ENCODE measurements around the gene GPA33. TPM values are rescaled to one million over a fixed set of nuclear protein-coding genes. Genes with fewer than 3 reads are reported as not detected.

The GPA33 gene
- total RNA-seq, 1 donor from 2014 or later = 0.10 TPM

DNA sequence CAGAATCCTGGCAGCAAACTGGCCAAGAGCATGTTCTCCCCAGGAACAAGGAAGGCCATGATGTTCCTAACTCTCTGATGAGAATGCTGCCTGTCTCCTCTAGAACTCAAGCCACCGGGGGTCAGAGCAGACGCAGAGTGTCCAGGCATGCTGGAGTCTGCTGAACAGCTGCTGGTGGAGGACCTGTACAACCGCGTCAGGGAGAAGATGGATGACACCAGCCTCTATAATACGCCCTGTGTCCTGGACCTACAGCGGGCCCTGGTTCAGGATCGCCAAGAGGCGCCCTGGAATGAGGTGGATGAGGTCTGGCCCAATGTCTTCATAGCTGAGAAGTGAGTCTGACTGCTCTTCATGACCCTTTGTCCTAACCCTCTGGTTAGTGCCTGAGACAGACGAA lies 27.0 kb upstream of the GPA33 start:
- DNase-seq = no peak

DNA sequence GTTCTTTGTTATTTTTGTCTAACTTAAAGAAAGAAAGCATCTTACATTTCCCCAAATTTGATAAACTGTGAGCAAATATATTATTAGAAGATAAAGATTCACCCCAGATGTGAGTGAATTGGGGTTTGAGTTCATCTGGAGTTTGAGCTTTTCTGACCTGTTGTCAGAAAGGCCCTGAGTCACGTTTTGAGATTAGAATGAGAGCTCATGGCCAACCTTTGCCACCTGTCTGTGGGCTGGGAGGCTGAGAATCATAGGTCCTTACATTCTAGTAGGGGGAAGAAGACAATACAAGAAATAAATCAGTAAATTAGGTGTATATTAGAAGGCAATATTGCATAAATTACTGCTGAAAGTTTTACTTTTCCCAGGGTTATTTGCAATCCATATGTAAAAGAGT lies 26.0 kb upstream of the GPA33 start:
- DNase-seq = no peak

DNA sequence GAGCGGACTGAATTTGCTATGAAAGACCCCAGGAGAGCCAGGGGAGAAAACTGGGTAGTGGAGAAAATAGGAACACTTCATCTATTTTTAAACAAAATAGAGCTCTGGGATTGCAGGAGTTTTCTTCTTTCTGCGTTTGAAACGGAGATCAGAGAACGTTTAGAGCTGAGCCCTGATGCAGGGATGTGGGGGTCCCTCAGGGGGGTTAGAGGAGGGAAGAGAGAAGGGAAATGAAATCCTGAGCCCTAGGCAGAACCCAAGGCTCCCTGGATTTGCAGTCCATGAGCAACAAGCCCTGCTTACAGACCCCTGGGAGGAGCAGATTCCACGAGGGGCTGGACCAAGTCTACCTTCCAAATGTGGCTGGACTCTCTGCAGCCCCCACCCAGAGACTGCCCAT lies 25.5 kb upstream of the GPA33 start:
- DNase-seq = no peak

DNA sequence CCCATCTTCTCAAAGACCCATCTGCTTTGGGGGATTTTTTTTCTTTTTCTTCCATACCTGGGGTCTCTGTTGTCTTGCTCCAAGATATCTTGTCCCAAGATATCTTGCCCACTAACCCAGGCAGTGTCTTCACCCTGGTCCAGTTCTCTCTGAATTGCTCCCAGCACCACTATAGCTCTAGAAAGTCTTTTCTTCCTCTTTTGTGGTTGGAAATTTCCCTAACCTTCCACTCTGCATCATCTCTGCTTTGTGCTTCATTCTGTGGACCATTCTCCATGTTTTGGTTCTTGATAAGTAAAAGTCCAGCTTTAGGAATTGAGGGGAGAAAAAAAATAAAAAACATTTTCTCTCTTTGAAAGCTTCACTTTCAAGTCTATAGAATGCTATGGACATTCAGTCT lies 24.5 kb upstream of the GPA33 start:
- DNase-seq = no peak

DNA sequence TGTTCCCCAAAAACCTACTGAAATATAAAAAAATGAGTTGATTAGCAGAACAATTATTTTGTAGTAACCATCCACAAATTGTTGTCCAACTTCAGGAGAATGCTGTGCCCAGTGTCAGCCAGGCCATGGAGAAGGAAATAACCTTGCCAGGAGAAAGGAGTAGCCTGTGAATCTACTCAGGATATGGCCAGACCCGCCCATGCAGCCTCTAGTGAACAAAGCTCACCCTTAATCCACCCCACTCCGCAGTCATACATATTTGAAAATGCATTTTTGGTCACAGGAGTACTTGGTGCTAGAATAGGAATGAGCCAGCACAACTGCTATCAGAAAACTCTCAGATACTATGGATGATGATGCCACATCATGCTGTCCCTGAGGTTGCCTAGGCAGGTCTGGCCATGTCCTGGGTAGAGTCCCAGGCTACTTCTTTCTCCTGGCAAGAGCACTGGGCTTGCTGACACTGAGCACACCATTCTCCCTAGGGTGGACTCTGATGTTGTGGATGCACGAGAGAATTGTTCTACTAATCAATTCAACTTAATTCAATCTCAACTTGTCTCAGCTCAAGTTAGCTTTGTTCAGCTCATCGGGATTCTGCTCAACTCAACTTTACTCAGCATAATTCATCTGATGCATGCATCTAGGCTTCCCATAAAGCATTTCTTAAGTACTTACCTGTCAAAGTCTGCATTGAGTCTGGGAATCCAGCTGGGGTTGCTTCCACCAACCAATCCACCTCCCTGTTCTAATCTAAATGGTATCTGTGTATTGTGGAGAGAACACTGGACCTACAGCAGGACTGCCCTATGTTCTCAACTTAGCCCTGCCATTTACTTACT lies 21.9 kb upstream of the GPA33 start:
- DNase-seq = no peak

DNA sequence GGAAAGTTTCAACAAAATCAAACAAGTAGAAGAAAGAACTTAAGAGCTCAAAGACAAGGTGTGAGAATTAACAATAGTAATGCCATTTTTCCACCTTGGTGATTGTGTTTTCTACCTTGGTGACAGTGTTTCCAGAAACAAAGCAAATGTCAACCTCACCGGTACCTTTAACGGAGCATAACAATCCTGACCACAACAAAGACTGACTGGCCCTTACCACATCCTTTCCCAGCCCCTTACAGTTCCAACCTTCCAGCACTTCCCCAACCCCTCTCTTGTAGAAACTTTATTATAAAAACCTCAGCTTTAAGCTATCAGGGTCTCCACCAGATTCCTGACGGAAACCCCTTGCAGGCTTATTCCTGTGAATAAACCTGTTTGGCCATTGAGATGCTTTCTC lies 20.4 kb upstream of the GPA33 start:
- DNase-seq = no peak

DNA sequence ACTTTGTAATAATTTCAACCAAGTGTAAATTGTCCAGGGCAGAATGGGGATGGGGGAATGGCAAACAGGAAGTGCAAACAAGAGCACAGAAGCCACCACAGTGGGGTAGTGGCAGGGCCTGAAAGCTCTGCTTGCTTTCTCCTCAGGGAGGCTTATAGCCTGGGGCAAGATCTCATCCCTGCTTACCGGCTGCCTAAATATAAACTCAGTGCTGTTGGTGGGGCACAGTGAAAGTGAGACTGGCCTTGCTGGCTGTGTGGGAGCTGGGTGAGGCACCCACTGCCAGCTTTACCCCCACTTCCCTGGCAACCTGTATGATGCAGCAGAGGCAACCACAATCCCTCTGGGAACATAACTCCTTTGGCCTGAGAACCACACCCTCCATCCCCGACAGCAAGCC lies 18.9 kb upstream of the GPA33 start:
- no peak for DNase-seq

DNA sequence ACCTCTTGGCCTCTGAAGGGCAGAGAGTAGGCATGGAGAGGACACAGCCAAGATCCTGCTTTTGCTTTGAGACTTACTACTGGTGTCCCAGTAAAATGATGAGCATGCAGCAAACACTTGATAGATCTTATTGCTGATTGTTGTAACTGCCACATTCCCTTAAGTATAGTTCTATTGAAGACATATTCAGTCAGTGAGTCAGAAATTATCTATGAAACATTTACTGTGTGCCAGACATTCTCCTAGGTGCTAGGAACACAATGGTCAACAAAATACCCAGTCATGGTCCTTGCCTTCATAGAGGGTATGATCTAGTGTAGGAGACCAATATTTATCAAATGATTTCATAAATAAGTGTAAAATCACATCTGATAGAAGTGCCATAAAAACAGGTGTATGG lies 17.3 kb upstream of the GPA33 start:
- no peak for DNase-seq

DNA sequence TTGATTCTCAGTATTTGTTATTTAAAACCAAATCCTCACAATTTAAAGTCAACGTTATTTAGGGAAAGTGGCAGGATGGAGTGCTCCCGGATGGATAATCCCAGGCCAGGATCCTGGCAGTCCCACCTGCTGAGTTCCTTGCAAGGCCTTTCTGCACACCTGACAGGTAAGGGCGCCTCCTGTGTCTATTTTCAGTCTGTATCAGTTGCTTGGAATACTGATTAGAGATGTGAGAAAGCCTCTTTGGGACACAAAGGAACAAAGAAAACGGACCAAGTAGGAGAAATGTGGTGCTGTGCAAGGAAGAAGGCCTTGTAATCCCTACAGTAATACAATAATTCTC lies 15.9 kb upstream of the GPA33 start:
- DNase-seq = no peak

DNA sequence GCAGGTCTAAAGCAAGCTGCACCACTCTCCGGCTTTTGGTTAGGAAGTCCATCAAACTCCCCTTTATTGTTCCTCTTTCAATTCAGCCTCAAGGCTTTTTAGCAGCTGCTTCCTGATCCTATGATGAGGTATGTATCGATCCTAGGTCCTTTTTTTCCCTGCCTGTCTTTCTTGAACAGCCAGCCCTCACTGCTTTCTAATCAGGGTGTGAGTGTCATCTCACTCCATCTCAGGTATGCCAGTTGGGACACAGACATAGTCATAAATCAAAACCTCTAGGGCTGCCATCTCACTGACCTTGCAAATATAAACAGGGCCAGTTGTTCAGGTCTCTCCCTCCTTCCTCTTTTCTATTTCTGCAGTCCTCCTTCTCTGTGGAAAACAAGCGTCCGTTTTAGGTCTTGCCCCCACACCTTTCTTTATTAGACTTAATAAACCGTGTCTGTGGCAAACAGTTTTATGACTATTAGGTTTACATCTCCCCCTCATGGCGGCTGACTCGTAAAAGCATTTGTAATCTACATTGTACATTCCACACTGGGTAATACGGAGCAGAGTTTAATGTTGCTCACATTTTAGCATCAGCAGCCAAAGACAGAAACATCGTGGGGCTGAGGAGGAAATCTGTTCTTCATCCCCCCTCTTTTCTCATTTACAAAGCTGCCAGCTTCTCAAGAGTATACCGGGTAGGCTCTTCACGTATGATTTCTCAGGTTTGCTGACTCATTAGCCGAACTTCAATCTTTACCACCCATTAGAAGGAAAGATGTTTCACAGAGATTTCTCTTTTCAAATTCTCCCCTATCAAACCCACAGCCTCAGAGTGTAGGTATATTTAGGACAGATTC lies 15.3 kb upstream of the GPA33 start:
- no peak for DNase-seq

DNA sequence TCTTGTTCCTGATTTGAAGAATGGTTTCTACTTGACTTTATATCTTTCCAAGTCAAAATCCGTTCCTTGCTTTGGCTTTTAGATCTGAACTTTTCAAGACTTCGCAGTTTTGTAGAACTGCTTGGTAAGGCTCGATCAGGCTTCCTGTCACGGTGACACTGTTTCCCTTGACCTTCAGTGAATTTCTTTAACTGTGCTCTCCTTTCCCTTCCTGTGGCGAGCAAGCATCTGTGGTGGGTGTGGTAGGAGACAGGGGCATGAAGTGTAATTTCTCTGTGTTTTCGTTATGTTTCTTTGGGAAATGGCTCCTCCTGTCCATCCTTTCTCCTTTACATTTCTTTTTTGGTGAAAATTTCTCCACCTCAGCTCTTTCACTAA lies 14.1 kb upstream of the GPA33 start:
- no peak for DNase-seq

DNA sequence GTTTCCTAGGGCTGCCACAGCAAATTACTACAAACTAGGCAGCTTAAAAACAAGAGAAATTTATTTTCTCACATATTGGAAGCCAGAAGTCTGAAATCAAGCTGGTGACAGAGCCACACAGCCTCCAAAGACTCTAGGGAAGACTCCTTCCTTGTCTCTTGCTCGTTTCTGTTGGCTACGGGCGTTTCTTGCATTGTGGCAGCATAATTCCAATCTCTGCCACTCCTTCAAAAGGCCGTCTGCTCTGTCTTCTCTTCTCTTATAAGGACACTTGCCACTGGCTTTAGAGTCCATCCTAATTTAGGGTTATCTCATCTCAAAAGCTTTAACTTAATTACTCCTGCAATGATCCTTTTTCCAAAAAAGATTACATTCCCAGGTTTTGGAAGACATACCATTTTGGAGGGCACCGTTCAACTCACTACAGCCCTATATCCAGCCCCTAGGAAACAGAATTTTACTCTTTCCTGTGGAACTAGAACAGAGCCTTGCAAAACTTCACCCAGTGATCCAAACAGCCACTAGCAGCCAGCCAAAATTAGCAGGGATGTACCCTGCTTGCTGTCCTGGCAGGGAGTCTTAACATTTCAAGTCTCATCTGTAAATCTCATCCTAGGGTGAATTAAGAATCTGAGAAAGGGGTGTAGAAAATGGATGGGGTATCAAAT lies 12.9 kb upstream of the GPA33 start:
- no peak for DNase-seq

DNA sequence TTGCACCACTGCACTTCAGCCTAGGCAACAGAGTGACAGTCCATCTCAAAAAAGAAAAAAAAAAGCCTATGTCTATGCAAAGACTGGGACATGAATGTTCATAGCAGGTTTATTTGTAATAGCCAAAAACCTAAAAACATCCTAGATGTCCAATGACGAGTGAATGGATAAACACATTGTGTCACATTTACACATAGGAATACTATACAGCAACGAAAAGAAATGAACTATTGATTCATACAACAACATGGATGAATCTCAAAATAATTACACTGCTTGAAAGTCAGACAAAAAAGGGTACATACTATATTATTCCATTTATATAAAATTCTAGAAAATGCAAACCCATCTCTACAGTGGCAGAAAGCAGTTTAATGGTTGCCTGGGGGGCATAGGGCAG lies 11.6 kb upstream of the GPA33 start:
- DNase-seq = no peak

DNA sequence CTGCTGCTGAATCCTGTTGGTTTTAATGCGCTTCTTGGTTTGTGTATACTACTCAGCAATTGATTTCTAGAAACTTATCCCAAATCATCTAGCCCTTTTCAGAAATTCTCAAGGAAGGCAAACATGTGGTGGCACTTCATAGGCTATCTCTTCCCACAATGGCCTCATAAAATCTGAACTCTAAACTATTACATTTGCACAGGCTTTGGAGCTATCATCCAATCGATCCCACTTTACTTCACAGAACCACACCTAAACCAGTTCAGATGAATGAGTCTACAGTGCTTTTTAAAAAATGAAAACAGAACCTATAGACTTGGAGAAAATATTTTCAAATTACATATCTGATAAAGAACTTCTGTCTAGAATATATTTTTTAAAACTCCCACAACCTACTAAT lies 10.6 kb upstream of the GPA33 start:
- no peak for DNase-seq

DNA sequence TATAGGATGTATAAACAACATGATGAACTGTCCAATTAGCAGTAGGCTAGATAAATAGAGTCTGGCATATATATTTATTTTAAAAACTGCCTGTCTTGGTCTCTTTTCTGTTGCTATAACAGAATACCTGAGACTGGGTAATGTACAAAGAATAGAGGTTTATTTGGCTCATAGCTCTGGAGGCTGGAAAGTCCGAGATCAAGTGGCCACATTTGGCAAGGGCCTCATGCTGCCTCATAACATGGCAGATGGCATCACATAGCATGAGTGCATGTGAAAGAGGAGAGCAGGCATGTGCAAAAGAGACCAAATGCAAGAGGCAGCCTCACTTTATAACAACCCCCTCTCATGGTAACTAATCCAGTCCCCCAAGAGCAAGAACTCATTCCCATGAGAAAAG lies 9.7 kb upstream of the GPA33 start:
- no peak for DNase-seq

DNA sequence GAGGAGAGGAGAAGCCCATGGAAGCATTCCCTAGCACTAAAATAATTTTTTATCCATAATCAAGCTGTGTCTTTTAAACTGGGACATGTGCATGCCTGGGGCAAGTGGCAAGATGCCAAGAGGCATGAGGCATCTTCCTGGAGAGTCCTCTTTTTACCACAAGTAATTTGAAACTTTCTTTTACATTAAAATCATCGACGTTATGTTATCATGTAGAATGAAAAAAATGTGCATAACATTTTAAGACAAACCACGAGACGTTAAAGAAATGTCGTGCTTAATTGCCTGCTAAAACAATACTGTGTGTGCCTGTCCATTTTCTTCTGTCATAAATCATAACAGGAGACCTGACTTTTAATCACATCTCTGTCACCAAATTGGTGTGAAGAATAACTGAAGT lies 5.2 kb upstream of the GPA33 start:
- DNase-seq = no peak

DNA sequence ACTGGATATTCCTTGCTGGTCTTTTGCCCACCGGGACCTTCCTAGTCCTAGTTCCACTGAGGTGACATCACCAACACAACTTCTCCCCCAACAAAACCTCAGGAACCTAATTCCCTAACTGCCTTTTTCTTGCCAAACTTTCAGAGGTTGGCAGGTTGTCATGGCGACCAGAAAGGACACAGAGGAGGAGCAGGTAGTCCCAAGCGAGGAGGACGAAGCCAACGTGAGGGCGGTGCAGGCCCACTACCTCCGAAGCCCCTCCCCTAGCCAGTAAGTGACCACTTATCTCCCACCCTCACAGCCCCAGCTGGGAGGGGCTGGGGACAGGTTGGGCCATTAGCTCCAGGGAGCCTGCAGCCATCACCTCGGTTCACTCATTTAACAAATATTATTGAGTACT lies 4.5 kb upstream of the GPA33 start:
- no peak for DNase-seq

DNA sequence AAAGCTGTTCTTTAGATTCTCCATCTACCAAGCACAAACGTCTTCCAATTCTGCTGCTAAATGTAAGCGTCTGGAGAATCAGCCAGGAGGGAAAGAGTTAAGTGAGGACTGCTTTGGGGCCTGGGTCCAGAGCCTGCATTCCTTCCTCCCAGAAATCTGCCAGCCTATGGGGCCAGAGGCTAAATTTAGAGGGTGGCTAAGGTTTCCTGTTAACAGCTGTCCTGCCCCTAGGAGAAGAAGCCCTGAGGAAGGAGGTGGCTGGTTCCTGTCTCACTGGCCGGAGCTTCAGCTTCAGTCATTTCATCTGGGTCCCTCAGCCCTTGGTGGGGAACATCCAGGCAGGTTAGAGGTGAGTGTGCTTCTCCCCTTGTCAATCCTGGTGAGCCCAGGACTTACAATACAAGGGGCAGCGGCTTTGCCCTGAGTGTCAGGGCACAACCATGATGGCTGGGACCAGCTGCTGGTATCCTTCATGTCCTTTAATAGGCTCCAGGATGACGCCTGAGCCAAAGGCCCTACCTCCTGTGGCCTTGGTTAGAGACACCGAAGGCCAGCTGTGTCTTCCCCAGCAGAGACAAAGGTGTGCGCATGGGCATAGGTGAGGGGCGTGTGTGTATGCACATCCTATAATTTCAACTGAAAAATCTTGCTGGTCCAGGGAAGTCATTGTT lies 3.8 kb upstream of the GPA33 start, which contains the start of gene STYXL2:
TSS of gene STYXL2 (plus strand) at position 230 of the 671 bp plus-strand sequence. CDS start 775 bp downstream, outside the sequence.
- DNase-seq = no peak

DNA sequence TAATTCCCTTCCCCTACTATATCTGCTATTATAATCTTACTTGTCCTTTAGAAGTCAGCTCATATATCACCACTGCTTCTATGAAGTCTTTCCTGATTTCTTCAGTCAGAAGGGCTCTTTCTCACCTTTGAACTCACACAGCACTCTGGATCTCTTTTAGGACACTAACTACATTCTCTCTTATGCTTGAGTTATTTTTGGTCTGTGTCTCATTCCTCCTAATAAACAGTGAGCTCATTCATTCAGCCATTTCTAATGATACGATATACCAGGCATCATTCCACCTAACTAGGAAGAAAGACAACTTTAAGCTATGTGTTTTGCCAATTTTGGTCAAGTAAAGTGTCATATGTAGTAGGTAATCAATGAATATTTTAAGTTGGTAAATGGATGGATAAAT lies 2.5 kb upstream of the GPA33 start:
- no peak for DNase-seq

DNA sequence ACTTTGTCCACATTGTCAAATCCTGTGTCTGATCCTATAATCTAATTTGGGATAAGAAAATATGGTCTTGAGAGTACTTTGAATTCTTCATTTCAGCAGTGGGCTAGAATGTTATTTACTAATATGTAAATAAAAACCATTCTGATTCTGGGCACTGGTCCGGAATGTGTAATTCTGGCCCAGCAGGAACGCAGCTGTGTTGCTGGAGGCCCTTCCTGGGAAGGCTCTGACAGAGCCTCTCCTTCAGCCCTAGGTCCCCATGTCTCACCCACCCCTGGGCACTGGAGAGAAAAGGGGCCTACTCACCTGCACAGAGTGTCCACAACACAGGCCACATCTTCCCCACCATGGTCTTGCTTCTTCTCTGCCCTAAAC lies 251 bp downstream of the GPA33 start:
- DNase-seq = no peak

DNA sequence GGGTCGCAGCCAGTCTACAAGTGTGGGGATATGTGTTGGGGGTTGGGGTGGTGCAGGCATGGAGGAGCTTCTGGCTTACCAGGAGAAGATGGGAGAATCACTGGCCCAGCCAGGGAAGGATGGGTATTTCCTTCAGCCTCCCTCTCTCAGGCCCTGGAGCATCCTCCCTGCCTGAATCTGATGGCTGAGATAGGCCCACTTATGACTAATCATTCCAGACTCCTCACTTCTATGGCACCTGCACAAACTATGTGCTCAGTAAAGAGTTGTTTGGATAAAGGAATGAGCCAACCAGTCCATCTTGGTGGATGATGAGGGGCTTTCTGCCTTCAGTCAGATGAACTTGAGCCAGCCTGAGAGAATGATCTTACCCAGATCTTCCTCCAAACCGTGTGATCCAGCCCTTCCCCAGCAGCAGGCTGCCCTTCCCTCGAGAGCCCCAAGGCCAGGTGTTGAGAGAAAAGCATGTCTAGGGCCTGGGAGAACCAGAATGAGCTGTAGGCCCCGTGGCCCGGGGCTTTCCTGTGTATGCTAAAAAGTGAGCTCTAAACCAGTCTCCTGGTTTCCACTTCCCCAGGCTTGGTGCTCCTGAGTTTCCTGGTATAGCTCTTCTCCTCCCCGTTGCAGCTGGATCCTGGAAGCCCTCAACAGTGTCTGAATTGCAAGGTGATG lies 1.3 kb downstream of the GPA33 start:
- no peak for DNase-seq

DNA sequence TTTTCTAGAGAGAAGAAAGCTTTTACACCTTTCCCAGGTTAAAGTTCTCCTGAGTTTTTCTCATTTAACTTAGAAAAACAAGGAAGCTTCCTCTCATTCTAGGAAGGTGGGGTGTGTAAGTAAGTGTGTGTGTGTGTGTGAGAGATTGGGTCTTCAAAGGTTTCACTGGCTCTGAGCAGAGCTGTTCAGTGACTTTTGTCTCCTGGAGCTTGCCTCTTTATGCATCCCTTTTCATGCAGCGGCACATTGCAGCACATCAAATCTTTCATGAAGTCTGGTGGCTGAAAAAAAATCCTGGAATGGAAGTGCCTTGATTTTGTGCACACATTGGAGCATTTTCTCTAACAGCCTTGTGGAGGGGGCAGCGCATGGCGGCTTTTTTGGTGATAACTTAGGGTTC lies 3.4 kb downstream of the GPA33 start:
- no peak for DNase-seq

Data from skin of body (tissue), 2 donors.